Smooth muscle cell (in vitro differentiated cells): ENCODE data around the gene LARP1B. TPM values are rescaled to one million over a fixed set of nuclear protein-coding genes. Genes with fewer than 3 reads are reported as not detected.
"Not testable (repeated sequence)": the region's sequence is repeated elsewhere in the genome, so short reads cannot be mapped to it uniquely, and the experiment has no call there.

Experiments used
- DNase-seq: peaks from one replicate; lab custom pipeline; 2025; ENCODE audit not compliant: unreplicated experiment; lab: John Stamatoyannopoulos, UW
- H2AFZ ChIP-seq: fragments of 200-600 bp; sonication (generic); 2 replicates; pipeline ENCODE4 v1.6.0; 2016; ENCODE audit warnings: antibody characterized with exemption, low read depth, mild to moderate bottlenecking
- H3F3A ChIP-seq: fragments of 200-600 bp; sonication (generic); 2 replicates; pipeline ENCODE4 v1.6.0; 2017; ENCODE audit warnings: antibody characterized with exemption, low read depth
- H3K27ac ChIP-seq: fragments of 200-600 bp; sonication (generic); 2 replicates; pipeline ENCODE4 v1.5.1; 2016; ENCODE audit warnings: low read depth, mild to moderate bottlenecking
- H3K27me3 ChIP-seq: fragments of 200-600 bp; sonication (generic); 2 replicates; pipeline ENCODE4 v1.6.1; 2016; ENCODE audit warnings: low read depth, mild to moderate bottlenecking
- H3K36me3 ChIP-seq: fragments of 200-600 bp; sonication (generic); 2 replicates; pipeline ENCODE4 v1.5.1; 2016; ENCODE audit warnings: low read depth
- H3K4me1 ChIP-seq: fragments of 200-600 bp; sonication (generic); 2 replicates; pipeline ENCODE4 v1.5.1; 2016; ENCODE audit warnings: low read depth
- H3K4me2 ChIP-seq: fragments of 200-600 bp; sonication (generic); 2 replicates; pipeline ENCODE4 v1.6.0; 2016; ENCODE audit warnings: mild to moderate bottlenecking
- H3K4me3 ChIP-seq: fragments of 200-600 bp; sonication (generic); 2 replicates; pipeline ENCODE4 v1.5.1; 2016; ENCODE audit warnings: mild to moderate bottlenecking
- H3K79me2 ChIP-seq: fragments of 200-600 bp; sonication (generic); 2 replicates; pipeline ENCODE4 v1.6.0; 2016; ENCODE audit warnings: low read depth, mild to moderate bottlenecking
- H3K9ac ChIP-seq: fragments of 200-600 bp; sonication (generic); 2 replicates; pipeline ENCODE4 v1.6.0; 2016; ENCODE audit warnings: low read depth
- H3K9me3 ChIP-seq: fragments of 200-600 bp; sonication (generic); replicated peaks from 2 replicates; pipeline ENCODE4 v1.5.1; 2016; ENCODE audit warnings: low read depth
- H4K20me1 ChIP-seq: fragments of 200-600 bp; sonication (generic); 2 replicates; pipeline ENCODE4 v1.6.0; 2016; ENCODE audit warnings: low read depth
- CTCF ChIP-seq: fragments of 200-600 bp; sonication (generic); IDR thresholded peaks from 2 replicates; pipeline ENCODE4 v1.5.1; 2017; ENCODE audit warnings: borderline replicate concordance, mild to moderate bottlenecking, antibody characterized with exemption; ENCODE audit not compliant: insufficient read depth, poor library complexity, severe bottlenecking
- WGBS: methylation state at CpG from one replicate; pipeline ENCODE4 v1.1.7; 2016; ENCODE audit warnings: low lambda C conversion rate; 5-methylcytosine and 5-hydroxymethylcytosine counted together
- polyA plus RNA-seq: library from polyadenylated mRNA; unstranded; fragments of >200 nt; fragmentation: Nextera tagmentation; extraction: Ambion mirVana; gene quantifications from 2 replicates; pipeline ENCODE4 v1.2.1, GENCODE V29; 2016
- total RNA-seq: library from RNA; depleted of rRNA; stranded (reverse); fragments of >200 nt; gene quantifications from 2 replicates; pipeline ENCODE4 v1.2.3, GENCODE V29; 2014

LARP1B gene
- total and polyA plus RNA-seq, 2 experiments from 2014 or later, result 6.9 to 19.1 TPM

- H3K4me3 ChIP-seq, result no peak overlapping the region
- no peak overlapping the region for H3K9ac ChIP-seq
- DNase-seq, result no peak
- TF ChIP-seq CTCF, result no peak
- peaks cover 2% of the 10 kb centered on the region for H3K36me3 ChIP-seq
- peaks cover 4% of the 10 kb centered on the region for H3K9me3 ChIP-seq
- no peak overlapping the region for H2AFZ ChIP-seq
- H3K27me3 ChIP-seq, result no peaks in the 10 kb centered on the region
- H4K20me1 ChIP-seq, result no peaks in the 10 kb centered on the region
- WGBS, result 97% methylated on average over 1 of the region's 1 CpG
- H3K4me2 ChIP-seq, result no peak overlapping the region
- no peaks in the 10 kb centered on the region for H3K4me1 ChIP-seq
- H3K79me2 ChIP-seq, result no peaks in the 10 kb centered on the region
- H3K27ac ChIP-seq, result no peak overlapping the region
- no peaks in the 10 kb centered on the region for H3F3A ChIP-seq
Observed at GRCh38 chr4:128247906-128248305, 186.8 kb downstream of the LARP1B start.

- no peaks in the 10 kb centered on the region for H3K27me3 ChIP-seq
- H3F3A ChIP-seq, result no peaks in the 10 kb centered on the region
- no peak overlapping the region for H3K4me3 ChIP-seq
- H3K4me1 ChIP-seq, result no peaks in the 10 kb centered on the region
- no peaks in the 10 kb centered on the region for H3K79me2 ChIP-seq
- H3K9me3 ChIP-seq, result peaks cover 4% of the 10 kb centered on the region
- 55% methylated on average over 4 of the region's 4 CpGs for WGBS
- H3K4me2 ChIP-seq, result no peak overlapping the region
- no peak overlapping the region for H3K27ac ChIP-seq
- no peak overlapping the region for H2AFZ ChIP-seq
- TF ChIP-seq CTCF, result no peak
- no peaks in the 10 kb centered on the region for H4K20me1 ChIP-seq
- DNase-seq, result no peak
- H3K36me3 ChIP-seq, result peaks cover 2% of the 10 kb centered on the region
- H3K9ac ChIP-seq, result no peak overlapping the region
Observed at GRCh38 chr4:128249787-128250668, 188.9 kb downstream of the LARP1B start.

DNA sequence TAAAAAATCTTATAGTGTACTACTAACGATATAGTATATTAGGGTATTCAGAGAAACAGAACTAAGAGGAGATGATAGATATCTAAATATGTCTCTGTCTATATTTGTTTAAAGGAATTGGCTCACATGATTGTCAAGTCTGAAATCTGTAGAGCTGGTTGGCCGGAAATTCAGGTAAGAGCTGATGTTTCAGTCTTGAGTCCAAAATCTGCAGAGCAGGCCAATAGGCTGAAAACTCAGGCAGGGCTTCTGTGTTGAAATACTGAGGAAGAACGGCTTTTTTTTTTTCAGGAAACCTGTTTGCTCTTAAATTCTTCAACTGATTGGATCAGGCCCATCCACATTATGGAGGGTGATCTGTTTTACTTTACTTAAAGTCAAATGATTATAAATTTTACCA is 194.8 kb downstream of the LARP1B start:
- TF ChIP-seq CTCF, result no peak
- H3K9ac ChIP-seq, result no peak overlapping the region
- DNase-seq, result no peak
- no peaks in the 10 kb centered on the region for H3K4me1 ChIP-seq
- no peak overlapping the region for H3K4me2 ChIP-seq
- no peaks in the 10 kb centered on the region for H3K27me3 ChIP-seq
- no peaks in the 10 kb centered on the region for H3K36me3 ChIP-seq
- H3F3A ChIP-seq, result no peaks in the 10 kb centered on the region
- WGBS, result 97% methylated on average over 3 of the region's 3 CpGs
- H2AFZ ChIP-seq, result no peak overlapping the region
- H3K4me3 ChIP-seq, result no peak overlapping the region
- H3K79me2 ChIP-seq, result no peaks in the 10 kb centered on the region
- no peaks in the 10 kb centered on the region for H4K20me1 ChIP-seq
- H3K9me3 ChIP-seq, result no peaks in the 10 kb centered on the region
- no peak overlapping the region for H3K27ac ChIP-seq

- Histone ChIP-seq H4K20me1 (no peaks in the 10 kb centered on the region), H3K9me3 (no peaks in the 10 kb centered on the region), H3K9ac (no peak overlapping the region), H2AFZ (no peak overlapping the region), H3K79me2 (no peaks in the 10 kb centered on the region), H3K4me2 (no peak overlapping the region), H3F3A (no peaks in the 10 kb centered on the region), H3K4me1 (no peaks in the 10 kb centered on the region), H3K27ac (no peak overlapping the region), H3K4me3 (no peak overlapping the region), H3K36me3 (no peaks in the 10 kb centered on the region), H3K27me3 (no peaks in the 10 kb centered on the region)
- 73% methylated on average over 1 of the region's 1 CpG for WGBS
- no peak for TF ChIP-seq CTCF
- DNase-seq, result no peak
Observed at GRCh38 chr4:128256539-128256938, 195.4 kb downstream of the LARP1B start.

DNA sequence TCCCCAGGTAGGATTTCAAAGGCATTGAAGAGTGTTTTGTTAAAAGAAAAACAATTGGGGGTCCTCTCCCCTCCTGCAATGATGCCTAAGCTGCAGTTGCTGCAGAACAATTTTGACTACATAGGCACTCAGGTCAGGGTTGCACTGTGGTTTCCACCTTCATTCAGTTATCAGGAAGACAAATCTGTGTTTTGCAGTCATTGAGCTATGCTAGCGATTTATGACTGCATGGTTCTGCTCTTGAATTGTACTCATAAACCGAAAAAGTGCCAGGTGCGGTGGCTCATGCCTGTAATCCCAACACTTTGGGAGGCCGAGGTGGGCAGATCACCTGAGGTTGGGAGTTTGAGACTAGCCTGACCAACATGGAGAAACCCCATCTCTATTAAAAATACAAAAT is 197.1 kb downstream of the LARP1B start:
- 46% methylated on average over 4 of the region's 4 CpGs for WGBS
- not testable (repeated sequence) for H2AFZ ChIP-seq, H3K79me2 ChIP-seq, H4K20me1 ChIP-seq, H3K9me3 ChIP-seq, H3K4me2 ChIP-seq, H3K27me3 ChIP-seq, H3K9ac ChIP-seq, H3F3A ChIP-seq, H3K27ac ChIP-seq, DNase-seq, H3K36me3 ChIP-seq, H3K4me3 ChIP-seq, H3K4me1 ChIP-seq

GRCh38 chr4:128259889-128260288 is 198.8 kb downstream of the LARP1B start:
- H3K4me2 ChIP-seq, H4K20me1 ChIP-seq, H3K4me1 ChIP-seq, H3K9me3 ChIP-seq, H3K9ac ChIP-seq, H3F3A ChIP-seq, H3K4me3 ChIP-seq, H3K79me2 ChIP-seq, H3K27ac ChIP-seq, DNase-seq, H2AFZ ChIP-seq, H3K36me3 ChIP-seq, H3K27me3 ChIP-seq: not testable (repeated sequence)
- WGBS, result 33% methylated on average over 5 of the region's 5 CpGs
